Adrenal gland (tissue), 5 donors: ENCODE measurements around the gene SLC25A42.

Experiments
- POLR2A ChIP-seq, 2 donors: fragments of 450-650 bp; IDR thresholded peaks; one replicate each; pipeline ENCODE4 v1.6.1; 2017; ENCODE audit warnings: antibody characterized with exemption in 2 of 2, mild to moderate bottlenecking in 2 of 2, moderate library complexity in 1 of 2
- TF ChIP-seq, protein P1 (sequence below), 6 experiments: fragments of 450-650 bp in 4 of 6; fragments of 200-600 bp in 2 of 6; sonication (generic) in 1 of 6; IDR thresholded peaks; 1 replicate in 5 of 6; 2 replicates in 1 of 6; pipeline versions ENCODE4 v1.5.1 to v1.8.0; 2016 to 2021; ENCODE audit warnings: antibody characterized with exemption in 6 of 6, mild to moderate bottlenecking in 2 of 6, moderate library complexity in 1 of 6
- donor health status: DM: no; HTN: no; CAD: no.

DNA sequence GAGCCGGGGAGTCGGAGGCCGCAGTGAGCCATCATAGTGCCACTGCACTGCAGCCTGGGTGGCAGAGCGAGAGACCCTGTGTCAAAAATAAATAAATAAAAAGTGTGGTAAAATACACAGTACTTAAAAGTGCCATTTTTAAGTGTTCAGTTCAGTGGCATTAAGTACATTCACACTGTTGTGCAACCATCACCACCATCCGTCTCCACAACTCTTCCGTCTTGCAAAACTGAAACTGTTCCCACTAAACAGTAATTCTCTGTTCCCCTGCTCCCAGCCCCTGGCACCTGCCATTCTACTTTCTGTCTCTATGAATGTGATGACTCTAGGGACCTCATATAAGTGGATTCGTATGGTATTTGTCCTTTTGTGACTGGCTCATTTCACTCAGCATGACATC is 13.3 kb downstream of the SLC25A42 start:
- TF ChIP-seq, protein P1, sequence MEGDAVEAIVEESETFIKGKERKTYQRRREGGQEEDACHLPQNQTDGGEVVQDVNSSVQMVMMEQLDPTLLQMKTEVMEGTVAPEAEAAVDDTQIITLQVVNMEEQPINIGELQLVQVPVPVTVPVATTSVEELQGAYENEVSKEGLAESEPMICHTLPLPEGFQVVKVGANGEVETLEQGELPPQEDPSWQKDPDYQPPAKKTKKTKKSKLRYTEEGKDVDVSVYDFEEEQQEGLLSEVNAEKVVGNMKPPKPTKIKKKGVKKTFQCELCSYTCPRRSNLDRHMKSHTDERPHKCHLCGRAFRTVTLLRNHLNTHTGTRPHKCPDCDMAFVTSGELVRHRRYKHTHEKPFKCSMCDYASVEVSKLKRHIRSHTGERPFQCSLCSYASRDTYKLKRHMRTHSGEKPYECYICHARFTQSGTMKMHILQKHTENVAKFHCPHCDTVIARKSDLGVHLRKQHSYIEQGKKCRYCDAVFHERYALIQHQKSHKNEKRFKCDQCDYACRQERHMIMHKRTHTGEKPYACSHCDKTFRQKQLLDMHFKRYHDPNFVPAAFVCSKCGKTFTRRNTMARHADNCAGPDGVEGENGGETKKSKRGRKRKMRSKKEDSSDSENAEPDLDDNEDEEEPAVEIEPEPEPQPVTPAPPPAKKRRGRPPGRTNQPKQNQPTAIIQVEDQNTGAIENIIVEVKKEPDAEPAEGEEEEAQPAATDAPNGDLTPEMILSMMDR (IDR thresholded peaks at IDR 0.05) = no peak
- no peak for TF ChIP-seq POLR2A (IDR thresholded peaks at IDR 0.05)
